ENCODE measurements around the gene CTXN2. TPM values are rescaled to one million over a fixed set of nuclear protein-coding genes. Genes with fewer than 3 reads are reported as not detected.

The CTXN2 gene
- total and polyA plus RNA-seq, 2 experiments from 2014 or later = not detected

DNA sequence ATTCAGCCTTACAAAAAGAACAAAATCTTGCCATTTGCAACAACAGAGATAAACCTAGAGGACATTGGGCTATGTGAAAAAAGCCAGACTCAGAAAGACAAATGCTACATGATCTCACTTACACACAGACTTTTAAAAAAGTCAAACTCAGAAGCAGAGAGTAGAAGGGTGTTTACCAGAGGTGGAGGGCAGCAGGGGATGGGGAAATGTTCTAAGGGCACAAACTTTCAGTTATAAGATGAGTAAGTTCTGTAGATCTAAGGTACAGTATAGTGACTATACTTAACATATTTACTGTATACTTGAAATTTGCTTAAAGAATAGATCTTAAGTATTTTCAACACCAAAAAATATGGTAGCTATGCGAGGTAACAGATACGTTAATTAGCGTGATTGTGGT, 16.3 kb upstream of the CTXN2 start:
- 77 to 79% methylated on average over 3 of the region's 3 CpGs for WGBS, 2 experiments (ENCODE audit: low coverage in 1 of 2, low lambda C conversion rate in 2 of 2, missing lambda C conversion rate in 2 of 2)
- no peaks in the 10 kb centered on the region for H3K9me3 ChIP-seq (ENCODE audit: low read depth)
- H3F3A ChIP-seq (ENCODE audit: insufficient read depth) = no peaks in the 10 kb centered on the region
- no peak for DNase-seq
- no peak overlapping the region for H3K4me2 ChIP-seq (ENCODE audit: unreplicated experiment)
- H3K4me3 ChIP-seq = no peak overlapping the region
- H3K27me3 ChIP-seq (replicated peaks; ENCODE audit: insufficient read depth) = peaks cover 11% of the 10 kb centered on the region; the same call in 1 of the 2 replicates
- no peak overlapping the region for H2AFZ ChIP-seq
- H3K4me1 ChIP-seq (ENCODE audit: insufficient read depth) = peaks cover 5% of the 10 kb centered on the region; the same call in 1 of the 2 replicates
- no peaks in the 10 kb centered on the region for H3K9me2 ChIP-seq (ENCODE audit: insufficient read depth)
- in situ Hi-C loops (cut with MboI) = no loop called here
- no peaks in the 10 kb centered on the region for H4K20me1 ChIP-seq (ENCODE audit: insufficient read depth)
- no peaks in the 10 kb centered on the region for H3K36me3 ChIP-seq (ENCODE audit: low read depth)
- TF ChIP-seq EZH2 (IDR thresholded peaks at IDR 0.05; ENCODE audit: insufficient read depth, poor library complexity, severe bottlenecking) = no peak
- TF ChIP-seq EZH2phosphoT487 (IDR thresholded peaks at IDR 0.05; ENCODE audit: insufficient read depth, low read depth) = no peak
- no peaks in the 10 kb centered on the region for H3K79me2 ChIP-seq (ENCODE audit: insufficient read depth)
- H3K9ac ChIP-seq = no peak overlapping the region
- H3K27ac ChIP-seq = no peak overlapping the region

DNA sequence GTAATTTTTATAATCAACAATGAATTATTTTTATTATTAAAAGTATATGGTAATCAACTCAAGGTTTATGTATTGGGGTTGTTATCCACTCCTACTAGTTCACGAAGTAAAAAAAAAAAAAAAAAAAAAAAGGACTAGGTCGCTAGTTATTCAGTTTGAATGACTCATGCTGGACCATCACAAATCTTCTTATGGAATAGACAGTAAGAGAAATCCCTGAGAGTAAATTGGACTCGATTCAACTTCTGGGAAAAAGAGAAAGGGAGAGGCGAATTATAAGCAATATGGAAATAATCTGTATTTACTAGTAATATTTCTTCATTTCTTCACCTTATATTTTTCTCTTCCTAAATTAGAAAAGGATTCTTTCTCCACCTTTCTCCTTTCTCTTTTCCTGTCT, 15.4 kb upstream of the CTXN2 start:
- Histone ChIP-seq H2AFZ (no peak overlapping the region), H3K9ac (no peak overlapping the region)

DNA sequence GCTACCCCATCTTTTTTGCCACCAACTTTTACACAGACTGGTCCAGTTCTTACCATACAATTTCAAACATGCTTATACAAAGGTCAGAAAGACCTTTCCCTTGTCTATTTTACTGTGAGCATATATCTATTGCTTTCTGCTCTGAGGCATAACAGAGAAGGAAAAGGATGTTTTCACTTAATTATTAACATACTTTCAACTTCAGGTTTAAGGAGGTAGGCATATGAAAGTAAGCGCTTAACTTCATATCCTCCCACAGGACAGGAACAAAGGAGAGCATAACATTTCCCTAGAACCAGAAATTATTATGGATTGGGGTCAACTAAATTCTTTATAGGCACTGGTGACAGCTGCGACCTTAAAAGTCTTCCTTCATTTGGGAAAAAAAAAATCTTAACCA, 14.5 kb upstream of the CTXN2 start:
- 70 to 71% methylated on average over 2 of the region's 2 CpGs for WGBS, 2 experiments (ENCODE audit: low coverage in 1 of 2, low lambda C conversion rate in 2 of 2, missing lambda C conversion rate in 2 of 2)
- Histone ChIP-seq H3K9me2 (ENCODE audit: insufficient read depth) (no peaks in the 10 kb centered on the region), H3K79me2 (ENCODE audit: insufficient read depth) (no peaks in the 10 kb centered on the region), H3K27ac (no peak overlapping the region), H2AFZ (peak overlapping the region; percentile 84; the same call in 1 of the 2 replicates), H3K36me3 (ENCODE audit: low read depth) (no peaks in the 10 kb centered on the region), H3K9ac (no peak overlapping the region), H3K27me3 (replicated peaks; ENCODE audit: insufficient read depth) (peaks cover 11% of the 10 kb centered on the region; the same call in 1 of the 2 replicates), H3K4me3 (peak overlapping the region; percentile 76), H3K9me3 (ENCODE audit: low read depth) (no peaks in the 10 kb centered on the region), H4K20me1 (ENCODE audit: insufficient read depth) (no peaks in the 10 kb centered on the region), H3K4me1 (ENCODE audit: insufficient read depth) (peaks cover 5% of the 10 kb centered on the region; the same call in 1 of the 2 replicates), H3K4me2 (ENCODE audit: unreplicated experiment) (peak overlapping the region; percentile 82), H3F3A (ENCODE audit: insufficient read depth) (no peaks in the 10 kb centered on the region)
- no peak for DNase-seq
- in situ Hi-C loops (cut with MboI) = no loop called here
- TF ChIP-seq EZH2phosphoT487 (IDR thresholded peaks at IDR 0.05; ENCODE audit: insufficient read depth, low read depth) (no peak), EZH2 (IDR thresholded peaks at IDR 0.05; ENCODE audit: insufficient read depth, poor library complexity, severe bottlenecking) (no peak)

More for the DNA sequence above, 15.4 kb upstream of the CTXN2 start:
- no peaks in the 10 kb centered on the region for H4K20me1 ChIP-seq (ENCODE audit: insufficient read depth)
- peaks cover 11% of the 10 kb centered on the region; the same call in 1 of the 2 replicates for H3K27me3 ChIP-seq (replicated peaks; ENCODE audit: insufficient read depth)
- 43 to 47% methylated on average over 4 of the region's 4 CpGs for WGBS, 2 experiments (ENCODE audit: low coverage in 1 of 2, low lambda C conversion rate in 2 of 2, missing lambda C conversion rate in 2 of 2)
- no peaks in the 10 kb centered on the region for H3K9me2 ChIP-seq (ENCODE audit: insufficient read depth)
- DNase-seq = peak; percentile 2
- H3K79me2 ChIP-seq (ENCODE audit: insufficient read depth) = no peaks in the 10 kb centered on the region
- TF ChIP-seq EZH2 (IDR thresholded peaks at IDR 0.05; ENCODE audit: insufficient read depth, poor library complexity, severe bottlenecking) (no peak), EZH2phosphoT487 (IDR thresholded peaks at IDR 0.05; ENCODE audit: insufficient read depth, low read depth) (no peak)
- H3K27ac ChIP-seq = no peak overlapping the region
- peaks cover 5% of the 10 kb centered on the region; the same call in 1 of the 2 replicates for H3K4me1 ChIP-seq (ENCODE audit: insufficient read depth)
- no peaks in the 10 kb centered on the region for H3F3A ChIP-seq (ENCODE audit: insufficient read depth)
- H3K9me3 ChIP-seq (ENCODE audit: low read depth) = no peaks in the 10 kb centered on the region
- no peak overlapping the region for H3K4me2 ChIP-seq (ENCODE audit: unreplicated experiment)
- H3K36me3 ChIP-seq (ENCODE audit: low read depth) = no peaks in the 10 kb centered on the region
- in situ Hi-C loops (cut with MboI) = no loop called here
- H3K4me3 ChIP-seq = no peak overlapping the region

DNA sequence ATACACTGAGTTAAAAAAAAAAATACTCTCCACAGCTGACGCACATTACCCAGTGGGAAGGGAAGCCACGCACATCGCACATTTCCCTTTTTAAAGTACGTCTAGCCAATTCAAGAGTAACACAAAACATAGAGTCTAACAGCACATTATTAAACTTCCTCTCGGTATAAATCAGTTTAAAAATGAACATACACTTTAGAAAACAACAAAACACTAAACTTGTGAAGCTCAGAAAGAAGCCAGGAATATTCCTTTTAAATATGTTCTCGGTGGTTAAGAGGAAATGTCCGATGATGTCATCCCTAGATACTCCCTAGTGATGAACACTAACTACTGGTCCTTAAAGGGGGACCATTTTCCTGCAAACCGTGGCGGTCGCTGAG, 14.1 kb upstream of the CTXN2 start:
- Histone ChIP-seq H3K79me2 (ENCODE audit: insufficient read depth) (no peaks in the 10 kb centered on the region), H3K4me1 (ENCODE audit: insufficient read depth) (peaks cover 5% of the 10 kb centered on the region; the same call in 1 of the 2 replicates), H4K20me1 (ENCODE audit: insufficient read depth) (no peaks in the 10 kb centered on the region), H3K4me2 (ENCODE audit: unreplicated experiment) (peak overlapping the region; percentile 82), H3F3A (ENCODE audit: insufficient read depth) (no peaks in the 10 kb centered on the region), H3K27me3 (replicated peaks; ENCODE audit: insufficient read depth) (peaks cover 11% of the 10 kb centered on the region; the same call in 1 of the 2 replicates), H3K9me3 (ENCODE audit: low read depth) (no peaks in the 10 kb centered on the region), H2AFZ (peak overlapping the region; percentile 84), H3K27ac (no peak overlapping the region), H3K36me3 (ENCODE audit: low read depth) (no peaks in the 10 kb centered on the region), H3K9ac (peak overlapping the region; percentile 59), H3K4me3 (peak overlapping the region; percentile 76), H3K9me2 (ENCODE audit: insufficient read depth) (no peaks in the 10 kb centered on the region)
- in situ Hi-C loops (cut with MboI) = no loop called here
- DNase-seq = peak; percentile 68
- WGBS, 2 experiments (ENCODE audit: low coverage in 1 of 2, low lambda C conversion rate in 2 of 2, missing lambda C conversion rate in 2 of 2) = 4% methylated on average over 10 of the region's 10 CpGs
- TF ChIP-seq EZH2phosphoT487 (IDR thresholded peaks at IDR 0.05; ENCODE audit: insufficient read depth, low read depth) = no peak
- TF ChIP-seq EZH2 (IDR thresholded peaks at IDR 0.05; ENCODE audit: insufficient read depth, poor library complexity, severe bottlenecking) = no peak
